Psoas muscle (tissue), 8 donors: ENCODE results near the gene SUSD5. TPM values are rescaled to one million over a fixed set of nuclear protein-coding genes. Genes with fewer than 3 reads are reported as not detected.
A peak's percentile ranks its signal among the peaks of the same experiment; 100 is the strongest.

Experiments
- ATAC-seq, 4 donors: fragments of 200-7000 bp; cut with Tn5 transposase; one replicate each; pipeline ENCODE4 v1.9.1; 2020; ENCODE audit warnings: moderate library complexity in 3 of 4, mild to moderate bottlenecking in 2 of 4
- DNase-seq, 2 donors: peaks; one replicate each; pipeline ENCODE4 v3.0.0-alpha.2; 2020
- H3K27ac ChIP-seq: fragments of 200-600 bp; one replicate; pipeline ENCODE4 v1.8.0; 2022
- H3K27me3 ChIP-seq, 3 donors: fragments of 200-600 bp in 1 of 3; one replicate each; pipeline versions ENCODE4 v1.6.1 to v1.8.0; 2013 to 2022; ENCODE audit warnings: low read length in 2 of 3, mild to moderate bottlenecking in 2 of 3, moderate library complexity in 1 of 3; ENCODE audit not compliant: insufficient read depth in 3 of 3
- H3K36me3 ChIP-seq, 2 donors: fragments of 200-600 bp in 1 of 2; one replicate each; pipeline versions ENCODE4 v1.6.1 to v1.8.0; 2013 to 2022; ENCODE audit warnings: low read depth in 1 of 2, mild to moderate bottlenecking in 1 of 2, moderate library complexity in 1 of 2; ENCODE audit not compliant: insufficient read depth in 1 of 2
- H3K4me1 ChIP-seq: fragments of 200-600 bp; one replicate; pipeline ENCODE4 v1.8.0; 2022
- H3K4me3 ChIP-seq: fragments of 200-600 bp; one replicate; pipeline ENCODE4 v1.8.0; 2022; ENCODE audit warnings: mild to moderate bottlenecking
- H3K9me3 ChIP-seq: fragments of 200-600 bp; one replicate; pipeline ENCODE4 v1.8.0; 2022
- CTCF ChIP-seq: fragments of 200-600 bp; IDR thresholded peaks from one replicate; pipeline ENCODE4 v1.8.0; 2022; ENCODE audit warnings: antibody characterized with exemption
- WGBS, 3 donors: extraction: QIAGEN DNeasy Blood & Tissue Kit; methylation state at CpG; one replicate each; pipeline versions ENCODE4 v1.1.6 to v1.1.7; 2013; 5-methylcytosine and 5-hydroxymethylcytosine counted together
- intact Hi-C, 2 donors: fragments of 100-400 bp; cut with DNase I; formaldehyde crosslinking; loops; one replicate each; pipeline versions ENCODE4 v1.11.0 to v1.14.2; 2022
- polyA plus RNA-seq, 3 donors: library from polyadenylated mRNA; stranded (reverse); fragments of 200-250 nt; gene quantifications; one replicate each; pipeline ENCODE4 v1.2.3, GENCODE V29; 2013
- total RNA-seq, 4 donors: library from RNA; stranded (reverse); fragmentation: NEBNext Ultra II Directional in 2 of 4; extraction: Animal tissue kit (Norgen Biotek cat#: 25700) in 2 of 4; gene quantifications; one replicate each; pipeline versions ENCODE4 v1.2.1 to v1.2.4, GENCODE V29; 2021 to 2023
- donor health status: healthy with polysubstance abuse.
- donor health status: DM: no; HTN: no; CAD: no; lungs with moderate emphysema.
- donor health status: Bipolar disorder and iron deficiency.
- donor health status: healthy.
- donor health status: DM: yes; HTN: yes; CAD: no.
- donor health status: DM: no; HTN: no; CAD: no.
- donor health status: DM: no; HTN: no; CAD: no.
- donor health status: DM: yes; HTN: yes; CAD: no.

The SUSD5 gene
- total and polyA plus RNA-seq, 7 donors: 0.30 to 2.0 (median 0.71) TPM

DNA sequence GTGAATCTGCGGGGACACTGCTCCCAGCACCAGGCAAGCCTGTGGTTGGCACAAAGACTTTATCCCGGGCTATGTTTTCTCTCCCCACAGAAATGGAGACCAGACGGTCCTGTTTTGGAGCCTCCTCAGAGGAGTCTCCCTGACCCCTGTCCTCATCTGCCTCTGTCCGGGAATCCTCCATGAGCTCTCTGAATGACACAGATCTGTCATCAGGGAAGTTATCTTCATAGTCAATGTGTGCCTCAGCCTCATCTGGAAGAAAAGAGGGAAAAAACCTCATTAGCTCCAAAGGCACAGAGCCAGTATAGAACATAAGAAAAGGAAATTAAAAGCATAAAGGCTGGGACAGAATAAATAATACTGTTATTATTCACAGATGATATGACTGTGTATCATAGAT, 64.8 kb downstream of the SUSD5 start:
- DNase-seq: no peak
- Histone ChIP-seq H3K4me1 (no peaks in the 10 kb centered on the region), H3K4me3 (no peak overlapping the region), H3K27ac (no peak overlapping the region), H3K36me3 (no peaks in the 10 kb centered on the region), H3K27me3 (no peaks in the 10 kb centered on the region), H3K9me3 (no peaks in the 10 kb centered on the region)
- intact Hi-C loops: no loop called here
- ATAC-seq: no peak
- 85 to 87% (median 85%) methylated on average over 4 of the region's 4 CpGs for WGBS, 3 donors
- TF ChIP-seq CTCF: no peak

GRCh38 chr3:33152363-33153360, 65.9 kb downstream of the SUSD5 start:
- Histone ChIP-seq H3K4me1 (no peaks in the 10 kb centered on the region), H3K27ac (no peak overlapping the region), H3K36me3 (no peaks in the 10 kb centered on the region), H3K9me3 (no peaks in the 10 kb centered on the region), H3K27me3 (no peaks in the 10 kb centered on the region), H3K4me3 (no peak overlapping the region)
- DNase-seq (no peak), ATAC-seq (no peak)
- WGBS, 3 donors: 93 to 95% (median 95%) methylated on average over 19 of the region's 19 CpGs
- TF ChIP-seq CTCF: no peak
- intact Hi-C loops: no loop called here

- ATAC-seq (no peak), DNase-seq (no peak)
- WGBS, 3 donors: 84 to 93% (median 87%) methylated on average over 5 to 6 of the region's 6 CpGs
- peaks cover 7% of the 10 kb centered on the region for H3K4me1 ChIP-seq
- intact Hi-C loops: no loop called here
- H3K9me3 ChIP-seq: no peaks in the 10 kb centered on the region
- H3K27ac ChIP-seq: no peak overlapping the region
- H3K4me3 ChIP-seq: no peak overlapping the region
- TF ChIP-seq CTCF: no peak
- no peaks in the 10 kb centered on the region for H3K27me3 ChIP-seq
- no peaks in the 10 kb centered on the region for H3K36me3 ChIP-seq
Measured at GRCh38 chr3:33149342-33149741, 69.3 kb downstream of the SUSD5 start.

GRCh38 chr3:33146791-33147445, 71.7 kb downstream of the SUSD5 start:
- H3K9me3 ChIP-seq: no peaks in the 10 kb centered on the region
- intact Hi-C loops: no loop called here
- ATAC-seq (peak; percentile 51 to 70 (median 51)), DNase-seq (no peak)
- H3K36me3 ChIP-seq: peaks cover 0 to 17% of the 10 kb centered on the region in 2 donors
- WGBS, 3 donors: 21 to 32% (median 26%) methylated on average over 8 of the region's 8 CpGs
- peaks cover 7% of the 10 kb centered on the region for H3K4me1 ChIP-seq
- H3K4me3 ChIP-seq: no peak overlapping the region
- no peaks in the 10 kb centered on the region for H3K27me3 ChIP-seq
- TF ChIP-seq CTCF: no peak
- H3K27ac ChIP-seq: no peak overlapping the region
